Body of pancreas (tissue), 4 donors: Measurements from ENCODE around the gene KCND3.

ENCODE experiments used
- CTCF ChIP-seq, 7 experiments: fragments of 450-650 bp in 4 of 7; fragments of 200-600 bp in 3 of 7; sonication (generic) in 3 of 7; IDR thresholded peaks; one replicate each; pipeline ENCODE4 v1.5.1; 2016 to 2019; ENCODE audit warnings: antibody characterized with exemption in 7 of 7
- POLR2A ChIP-seq, 3 donors: fragments of 450-650 bp; IDR thresholded peaks; one replicate each; pipeline ENCODE4 v1.6.1; 2016; ENCODE audit warnings: antibody characterized with exemption in 3 of 3, mild to moderate bottlenecking in 2 of 3

GRCh38 chr1:111928531-111928930, 60.9 kb downstream of the KCND3 start:
- TF ChIP-seq POLR2A (IDR thresholded peaks at IDR 0.05) = no peak
- TF ChIP-seq CTCF (IDR thresholded peaks at IDR 0.05) = no peak
